GM13976 (cell line): ENCODE data around the gene TDP1.
"Not testable (repeated sequence)": the region's sequence is repeated elsewhere in the genome, so short reads cannot be mapped to it uniquely, and the experiment has no call there.

Experiments
- DNase-seq: peaks from one replicate; pipeline ENCODE4 v3.0.0; 2012; ENCODE audit warnings: low spot score
- CTCF ChIP-seq: IDR thresholded peaks from 2 replicates; pipeline ENCODE4 v1.5.1; 2012; ENCODE audit warnings: borderline replicate concordance, mild to moderate bottlenecking; ENCODE audit not compliant: insufficient read depth; ENCODE audit errors: extremely low read depth, missing control alignments, control extremely low read depth
- in situ Hi-C: fragments of 300-500 bp; cut with MboI; formaldehyde crosslinking; loops from one replicate; pipeline ENCODE4 v1.12.0; 2022; ENCODE audit warnings: low sequenced_read_pairs, mixed read lengths, inconsistent platforms; ENCODE audit not compliant: unreplicated experiment

The TDP1 gene

GRCh38 chr14:90019824-90020523 is 64.2 kb downstream of the TDP1 start:
- no peak for TF ChIP-seq CTCF
- in situ Hi-C loops = no loop called here
- no peak for DNase-seq

- no peak for DNase-seq
Observed at GRCh38 chr14:90023176-90023896, 67.6 kb downstream of the TDP1 start.

GRCh38 chr14:90024910-90025309 is 69.2 kb downstream of the TDP1 start:
- DNase-seq = no peak
- in situ Hi-C loops = no loop called here
- no peak for TF ChIP-seq CTCF

More at GRCh38 chr14:90023176-90023896, 67.6 kb downstream of the TDP1 start:
- no peak for TF ChIP-seq CTCF
- in situ Hi-C loops = no loop called here

GRCh38 chr14:90026608-90027007 is 70.9 kb downstream of the TDP1 start:
- in situ Hi-C loops, DNase-seq: not testable (repeated sequence)

GRCh38 chr14:90027842-90028241 is 72.1 kb downstream of the TDP1 start:
- no peak for TF ChIP-seq CTCF
- no peak for DNase-seq
- in situ Hi-C loops = no loop called here

- in situ Hi-C loops = no loop called here
- TF ChIP-seq CTCF = no peak
- DNase-seq = no peak
Observed at GRCh38 chr14:90034156-90034555, 78.4 kb downstream of the TDP1 start.

- DNase-seq = no peak
- in situ Hi-C loops = no loop called here
- no peak for TF ChIP-seq CTCF
Observed at GRCh38 chr14:90034835-90035525, 79.3 kb downstream of the TDP1 start.
